HepG2 (cell line): ENCODE data around the gene INHA. TPM values are rescaled to one million over a fixed set of nuclear protein-coding genes. Genes with fewer than 3 reads are reported as not detected.

Experiments
- ATAC-seq: fragments of 200-7000 bp; cut with Tn5 transposase; 3 replicates; pipeline ENCODE4 v1.9.1; 2020; ENCODE audit warnings: mild to moderate bottlenecking, moderate library complexity
- BruUV-seq: library from RNA; stranded (reverse); fragments of 400-500 nt; replicated peaks from 2 replicates; lab custom pipeline; 2021; lab: Mats Ljungman, UMichigan
- CTCF ChIA-PET: fragments of 300-600 bp; formaldehyde crosslinking; extraction: SDS; loops from one replicate; lab custom pipeline; 2021; ENCODE audit warnings: low total read pairs, inconsistent platforms, low intra/inter-chr PET ratio; lab: Yijun Ruan, JAX
- POLR2A ChIA-PET: fragments of 350-600 bp; sonication (Branson Sonifier 250); formaldehyde crosslinking; loops from one replicate; lab custom pipeline; 2020; ENCODE audit warnings: antibody characterized with exemption, inconsistent platforms; lab: Yijun Ruan, JAX
- DNase-seq: peaks from one replicate; pipeline ENCODE4 v3.0.0-alpha.2; 2015; ENCODE audit warnings: low spot score
- FAIRE-seq: peaks from 3 replicates; lab custom pipeline; 2011; peaks lifted over from hg19 to GRCh38; lab: Jason Lieb, UNC
- H2AFZ ChIP-seq: one replicate; pipeline ENCODE4 v1.6.1; 2011; ENCODE audit warnings: low read length, inconsistent platforms
- H3K27ac ChIP-seq: fragments of 300-600 bp; 3 replicates; pipeline ENCODE4 v1.8.0; 2011; ENCODE audit warnings: mixed run types, mild to moderate bottlenecking, mixed read lengths, low read length, inconsistent platforms; ENCODE audit not compliant: insufficient read depth; ENCODE audit errors: extremely low read length
- H3K27me3 ChIP-seq, 2 experiments: fragments of 200-600 bp in 1 of 2; 2 replicates in 1 of 2; 3 replicates in 1 of 2; pipeline versions ENCODE4 v1.6.0 to v1.8.0; 2011; ENCODE audit warnings: low read length in 2 of 2, mild to moderate bottlenecking in 2 of 2, moderate library complexity in 2 of 2, inconsistent platforms in 1 of 2; ENCODE audit not compliant: insufficient read depth in 2 of 2, control insufficient read depth in 1 of 2
- H3K36me3 ChIP-seq, 2 experiments: fragments of 200-600 bp in 1 of 2; replicated peaks in 1 of 2; 2 replicates in 1 of 2; 3 replicates in 1 of 2; pipeline versions ENCODE4 v1.5.1 to v1.8.0; 2011; ENCODE audit warnings: low read length in 2 of 2, inconsistent platforms in 1 of 2; ENCODE audit not compliant: insufficient read depth in 2 of 2, control insufficient read depth in 1 of 2
- H3K4me1 ChIP-seq: 2 replicates; pipeline ENCODE4 v1.5.1; 2012; ENCODE audit warnings: low read length, inconsistent platforms; ENCODE audit not compliant: insufficient read depth
- H3K4me2 ChIP-seq: 2 replicates; pipeline ENCODE4 v1.6.0; 2011; ENCODE audit warnings: low read depth, low read length, inconsistent platforms
- H3K4me3 ChIP-seq, 3 experiments: fragments of 200-600 bp in 1 of 3; sonication (generic), shearing (Covaris generic) in 1 of 3; replicated peaks in 1 of 3; 2 replicates each; pipeline ENCODE4 v1.5.1; 2011 to 2016; ENCODE audit warnings: low read length in 3 of 3, inconsistent platforms in 2 of 3, low read depth in 2 of 3, mild to moderate bottlenecking in 2 of 3, control low read depth in 1 of 3, mixed read lengths in 1 of 3; ENCODE audit not compliant: insufficient read depth in 1 of 3
- H3K79me2 ChIP-seq: one replicate; pipeline ENCODE4 v1.6.1; 2011; ENCODE audit warnings: low read length, inconsistent platforms; ENCODE audit not compliant: insufficient read depth
- H3K9ac ChIP-seq: 2 replicates; pipeline ENCODE4 v1.6.0; 2011; ENCODE audit warnings: mild to moderate bottlenecking, low read depth, low read length, inconsistent platforms; ENCODE audit not compliant: insufficient read depth
- H3K9me3 ChIP-seq: 2 replicates; pipeline ENCODE4 v1.5.1; 2012; ENCODE audit warnings: mild to moderate bottlenecking, low read length
- H4K20me1 ChIP-seq: 2 replicates; pipeline ENCODE4 v1.6.0; 2011; ENCODE audit warnings: inconsistent platforms, mild to moderate bottlenecking, low read length, moderate library complexity; ENCODE audit not compliant: insufficient read depth
- ATF3 ChIP-seq: sonication (generic); formaldehyde crosslinking; IDR thresholded peaks from 2 replicates; pipeline ENCODE4 v1.4.0; 2020; ENCODE audit warnings: missing genetic modification reagents
- ELF3 ChIP-seq: IDR thresholded peaks from 2 replicates; pipeline ENCODE4 v1.6.1; 2016; ENCODE audit warnings: missing genetic modification reagents, missing compliant biosample characterization
- EP300 ChIP-seq, 3 experiments: sonication (generic) in 1 of 3; formaldehyde crosslinking in 1 of 3; IDR thresholded peaks; 2 replicates each; pipeline versions ENCODE4 v1.5.1 to v1.6.1; 2011 to 2020; ENCODE audit warnings: low read depth in 2 of 3, low read length in 2 of 3, borderline replicate concordance in 1 of 3, improper control_type of control experiment in 1 of 3, mild to moderate bottlenecking in 1 of 3, missing genetic modification reagents in 1 of 3, moderate library complexity in 1 of 3
- GABPB1 ChIP-seq: IDR thresholded peaks from 2 replicates; pipeline ENCODE4 v1.6.1; 2016; ENCODE audit warnings: mild to moderate bottlenecking, missing genetic modification reagents, moderate library complexity, missing compliant biosample characterization
- IKZF5 ChIP-seq: IDR thresholded peaks from 2 replicates; pipeline ENCODE4 v1.6.1; 2018; ENCODE audit warnings: missing genetic modification reagents, mild to moderate bottlenecking, missing compliant biosample characterization
- KDM2A ChIP-seq: sonication (generic); formaldehyde crosslinking; IDR thresholded peaks from 2 replicates; pipeline ENCODE4 v1.4.0; 2020; ENCODE audit warnings: low read depth, missing genetic modification reagents, borderline replicate concordance
- MIER2 ChIP-seq: IDR thresholded peaks from 2 replicates; pipeline ENCODE4 v1.6.1; 2016; ENCODE audit warnings: missing biosample characterization, missing genetic modification reagents
- MLX ChIP-seq: IDR thresholded peaks from 2 replicates; pipeline ENCODE4 v1.6.1; 2016
- NFKBIZ ChIP-seq: IDR thresholded peaks from 2 replicates; pipeline ENCODE4 v1.6.1; 2018; ENCODE audit warnings: missing genetic modification reagents, missing compliant biosample characterization
- PBX3 ChIP-seq: sonication (generic); formaldehyde crosslinking; IDR thresholded peaks from 2 replicates; pipeline ENCODE4 v1.8.1; 2023; ENCODE audit warnings: missing genetic modification reagents, inconsistent platforms, borderline replicate concordance
- PHF5A ChIP-seq: IDR thresholded peaks from one replicate; pipeline ENCODE4 v1.6.1; 2018; ENCODE audit warnings: low read depth, missing genetic modification reagents; ENCODE audit not compliant: unreplicated experiment
- SIX4 ChIP-seq: sonication (generic); formaldehyde crosslinking; IDR thresholded peaks from 2 replicates; pipeline ENCODE4 v1.4.0; 2020; ENCODE audit warnings: missing genetic modification reagents
- ZFX ChIP-seq: sonication (generic); formaldehyde crosslinking; IDR thresholded peaks from 2 replicates; pipeline ENCODE4 v1.4.0; 2020; ENCODE audit warnings: mild to moderate bottlenecking, low read depth, missing genetic modification reagents, moderate library complexity
- ZHX1 ChIP-seq: sonication (generic); formaldehyde crosslinking; IDR thresholded peaks from 2 replicates; pipeline ENCODE4 v1.8.1; 2022; ENCODE audit warnings: low read depth, mild to moderate bottlenecking, missing genetic modification reagents
- ZNF414 ChIP-seq: sonication (generic); formaldehyde crosslinking; IDR thresholded peaks from 2 replicates; pipeline ENCODE4 v1.5.0; 2020; ENCODE audit warnings: missing genetic modification reagents
- ZNF607 ChIP-seq: sonication (generic); formaldehyde crosslinking; IDR thresholded peaks from 2 replicates; pipeline ENCODE4 v1.5.1; 2020; ENCODE audit warnings: missing genetic modification reagents, mild to moderate bottlenecking, borderline replicate concordance
- ZNF619 ChIP-seq: sonication (generic); formaldehyde crosslinking; IDR thresholded peaks from 2 replicates; pipeline ENCODE4 v1.4.0; 2020; ENCODE audit warnings: mild to moderate bottlenecking, missing genetic modification reagents
- WGBS: methylation state at CpG from one replicate; pipeline ENCODE4 v1.1.6; 2017; ENCODE audit warnings: low lambda C conversion rate; 5-methylcytosine and 5-hydroxymethylcytosine counted together
- in situ Hi-C: cut with HindIII; loops from 2 replicates; pipeline ENCODE4 v1.10.0; 2017; ENCODE audit warnings: low pct_unique_long_range_greater_than_20kb; ENCODE audit not compliant: extremely low pct_ligation_motif_present
- intact Hi-C: fragments of 100-400 bp; cut with micrococcal nuclease; formaldehyde crosslinking; loops from one replicate; pipeline ENCODE4 v1.10.0; 2022; ENCODE audit not compliant: unreplicated experiment
- polyA plus RNA-seq, 8 experiments: library from polyadenylated mRNA; depleted of rRNA in 3 of 8; stranded (reverse) in 7 of 8; unstranded in 1 of 8; fragments of >200 nt; fragmentation: Illumina TruSeq in 4 of 8; extraction: Trizol in 4 of 8; gene quantifications; 2 replicates each; pipeline versions ENCODE4 v1.2.1 to v1.2.3, GENCODE V29; 2011 to 2016; ENCODE audit warnings: low read depth in 4 of 8, missing spikeins in 1 of 8, mixed read lengths in 1 of 8; ENCODE audit not compliant: insufficient read depth in 1 of 8
- total RNA-seq, 5 experiments: library from RNA; depleted of rRNA; stranded (reverse); fragments of >200 nt; fragmentation: Illumina TruSeq; extraction: Trizol; gene quantifications; 2 replicates each; pipeline ENCODE4 v1.2.3, GENCODE V29; 2016; ENCODE audit warnings: low read depth in 1 of 5

INHA gene
- total and polyA plus RNA-seq, 2 of the 13 experiments (the other 11 are each of a cell fraction or from before 2014, with no cell fraction given), result 4.1 to 15.2 TPM

- Histone ChIP-seq H3K27ac (peak overlapping the region; percentile 53), H3K4me1 (peaks cover 50% of the 10 kb centered on the region), H2AFZ (no peak overlapping the region), H3K9ac (peak overlapping the region; percentile 84), H3K27me3 (no peaks in the 10 kb centered on the region; a peak in 1 of 5 replicates), H3K9me3 (no peaks in the 10 kb centered on the region), H3K79me2 (peaks cover 30% of the 10 kb centered on the region), H3K4me2 (peak overlapping the region; percentile 97), H4K20me1 (peaks cover 22% of the 10 kb centered on the region), H3K4me3 (peak overlapping the region in 2 of 3 experiments; percentile 76 to 90; a peak in 3 of 6 replicates), H3K36me3 (peaks cover 17 to 28% of the 10 kb centered on the region in 2 experiments)
- peak; percentile 34 for ATAC-seq
- no TSS peak for BruUV-seq
- CTCF ChIA-PET, result no interaction called here
- in situ Hi-C loops, result no loop called here
- under 1% methylated on average over 4 of the region's 4 CpGs for WGBS
- intact Hi-C loops, result no loop called here
- POLR2A ChIA-PET, result interaction anchor here (1.2 to 3.9 kb wide), 4 partner anchors 15 to 52 kb away, joined by 6 to 44 read pairs (median 25); partner anchors contain the start of genes GMPPA, INHA, OBSL1 and STK11IP
- peak; percentile 75 for FAIRE-seq
- peak; percentile 79 for DNase-seq
- TF ChIP-seq PBX3 (CRISPR knock-in tag), result no peak
- TF ChIP-seq ZFX (CRISPR knock-in tag), result peak; percentile 27; the same call in 1 of the 2 replicates
- TF ChIP-seq EP300 (IDR thresholded peaks at IDR 0.05; ENCODE audit: low read depth in 2 of 2, low read length in 2 of 2), result peak; percentile 49 to 84; a peak in 3 of 4 replicates
- peak; percentile 78 for TF ChIP-seq EP300 (CRISPR knock-in tag; IDR thresholded peaks at IDR 0.05; ENCODE audit: borderline replicate concordance)
- peak; percentile 92 for TF ChIP-seq SIX4 (CRISPR knock-in tag)
- peak; percentile 89; the same call in 1 of the 2 replicates for TF ChIP-seq NFKBIZ (CRISPR knock-in tag)
- no peak for TF ChIP-seq ATF3 (CRISPR knock-in tag)
- peak; percentile 100 for TF ChIP-seq MLX (CRISPR knock-in tag)
- 0 out of 2 replicates have a peak, but pooled peaks have one; percentile 22 for TF ChIP-seq ZNF414 (CRISPR knock-in tag)
- peak; percentile 88 for TF ChIP-seq ELF3
- TF ChIP-seq MIER2 (CRISPR knock-in tag), result peak; percentile 92
- TF ChIP-seq IKZF5, result peak; percentile 76; the same call in 1 of the 2 replicates
- peak; percentile 57 for TF ChIP-seq GABPB1 (CRISPR knock-in tag)
- 0 out of 2 replicates have a peak, but pooled peaks have one; percentile 70 for TF ChIP-seq KDM2A (CRISPR knock-in tag)
- TF ChIP-seq ZHX1 (CRISPR knock-in tag), result 0 out of 2 replicates have a peak, but pooled peaks have one; percentile 10
- peak; percentile 70; the same call in 1 of the 2 replicates for TF ChIP-seq ZNF607 (CRISPR knock-in tag)
- no peak for TF ChIP-seq ZNF619 (CRISPR knock-in tag)
- TF ChIP-seq PHF5A (CRISPR knock-in tag), result peak; percentile 48
Measured at GRCh38 chr2:219545943-219546352, 26.2 kb upstream of the INHA start.
